ENCODE results near the gene PDCD1. TPM values are rescaled to one million over a fixed set of nuclear protein-coding genes. Genes with fewer than 3 reads are reported as not detected.
"Not testable (repeated sequence)": the region's sequence is repeated elsewhere in the genome, so short reads cannot be mapped to it uniquely, and the experiment has no call there.

PDCD1 gene
- total RNA-seq, 1 donor from 2014 or later, result not detected

DNA sequence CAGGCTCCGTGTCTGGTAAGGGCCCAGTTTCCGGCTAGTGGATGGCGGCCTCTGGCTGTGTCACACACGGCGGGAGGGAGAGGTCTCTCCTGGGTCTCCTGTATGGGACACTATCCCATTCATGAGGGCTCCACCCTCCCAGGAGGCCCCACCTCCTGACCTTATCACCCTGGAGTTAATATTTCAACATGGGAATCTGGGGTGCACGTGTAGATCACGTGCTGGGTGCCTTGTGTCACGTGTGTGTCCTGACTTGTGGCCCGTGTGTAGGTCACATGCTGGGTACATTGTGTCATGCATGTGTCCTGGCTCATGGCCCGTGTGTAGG lies 39.8 kb downstream of the PDCD1 start:
- Mint-ChIP-seq H3K27me3 (ENCODE audit: unreplicated experiment) (peaks cover 18% of the 10 kb centered on the region), H3K9me3 (ENCODE audit: unreplicated experiment) (peaks cover 10% of the 10 kb centered on the region)
- TF ChIP-seq, protein P1, sequence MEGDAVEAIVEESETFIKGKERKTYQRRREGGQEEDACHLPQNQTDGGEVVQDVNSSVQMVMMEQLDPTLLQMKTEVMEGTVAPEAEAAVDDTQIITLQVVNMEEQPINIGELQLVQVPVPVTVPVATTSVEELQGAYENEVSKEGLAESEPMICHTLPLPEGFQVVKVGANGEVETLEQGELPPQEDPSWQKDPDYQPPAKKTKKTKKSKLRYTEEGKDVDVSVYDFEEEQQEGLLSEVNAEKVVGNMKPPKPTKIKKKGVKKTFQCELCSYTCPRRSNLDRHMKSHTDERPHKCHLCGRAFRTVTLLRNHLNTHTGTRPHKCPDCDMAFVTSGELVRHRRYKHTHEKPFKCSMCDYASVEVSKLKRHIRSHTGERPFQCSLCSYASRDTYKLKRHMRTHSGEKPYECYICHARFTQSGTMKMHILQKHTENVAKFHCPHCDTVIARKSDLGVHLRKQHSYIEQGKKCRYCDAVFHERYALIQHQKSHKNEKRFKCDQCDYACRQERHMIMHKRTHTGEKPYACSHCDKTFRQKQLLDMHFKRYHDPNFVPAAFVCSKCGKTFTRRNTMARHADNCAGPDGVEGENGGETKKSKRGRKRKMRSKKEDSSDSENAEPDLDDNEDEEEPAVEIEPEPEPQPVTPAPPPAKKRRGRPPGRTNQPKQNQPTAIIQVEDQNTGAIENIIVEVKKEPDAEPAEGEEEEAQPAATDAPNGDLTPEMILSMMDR (IDR thresholded peaks at IDR 0.05; ENCODE audit: unreplicated experiment), result no peak

DNA sequence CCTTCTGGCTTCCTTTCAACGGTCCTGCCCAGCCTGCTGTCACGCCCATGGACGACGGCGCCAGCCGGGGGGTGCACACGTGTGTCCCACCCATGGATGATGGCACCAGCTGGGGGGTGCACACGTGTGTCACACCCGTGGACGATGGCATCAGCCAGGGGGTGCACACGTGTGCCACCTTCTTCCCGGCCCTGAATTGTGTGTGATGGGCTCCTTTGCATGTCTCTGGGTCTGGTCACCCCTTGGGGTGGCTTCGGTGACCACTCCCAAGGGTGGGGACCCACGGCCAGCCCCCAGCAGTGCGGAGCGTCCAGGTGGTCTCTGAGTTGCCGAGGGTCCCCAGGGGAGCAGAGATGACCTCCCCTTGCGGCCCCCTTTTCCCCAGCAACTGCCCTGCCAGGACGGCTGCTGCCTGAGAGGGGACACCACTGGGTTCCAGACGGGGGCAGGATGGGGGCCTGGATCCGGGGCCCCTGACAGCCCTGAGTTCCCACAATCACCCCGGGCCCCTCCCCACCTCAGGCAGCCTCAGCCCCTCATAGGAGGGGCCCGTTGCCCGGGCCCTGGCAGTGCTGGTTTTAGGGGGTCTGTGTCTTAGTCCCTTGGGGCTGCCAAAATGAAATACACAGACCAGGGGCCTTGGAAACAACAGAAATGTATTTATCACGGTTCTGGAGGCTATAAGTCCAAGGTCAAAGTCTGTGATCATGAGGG lies 40.3 kb downstream of the PDCD1 start:
- TF ChIP-seq, protein P1 (IDR thresholded peaks at IDR 0.05; ENCODE audit: unreplicated experiment), result no peak
- no peak for DNase-seq (ENCODE audit: low spot score)
- Mint-ChIP-seq H3K27ac (ENCODE audit: unreplicated experiment) (no peak overlapping the region), H3K4me3 (ENCODE audit: unreplicated experiment) (no peak overlapping the region), H3K4me1 (ENCODE audit: unreplicated experiment) (peaks cover 14% of the 10 kb centered on the region), H3K27me3 (ENCODE audit: unreplicated experiment) (peaks cover 14% of the 10 kb centered on the region), H3K36me3 (ENCODE audit: low read depth, unreplicated experiment) (peaks cover 8% of the 10 kb centered on the region), H3K9me3 (ENCODE audit: unreplicated experiment) (peaks cover 6% of the 10 kb centered on the region)

More for the DNA sequence above, 39.8 kb downstream of the PDCD1 start:
- no peak overlapping the region for H3K4me3 Mint-ChIP-seq (ENCODE audit: unreplicated experiment)
- H3K4me1 Mint-ChIP-seq (ENCODE audit: unreplicated experiment), result peaks cover 18% of the 10 kb centered on the region
- peaks cover 12% of the 10 kb centered on the region for H3K36me3 Mint-ChIP-seq (ENCODE audit: low read depth, unreplicated experiment)
- no peak overlapping the region for H3K27ac Mint-ChIP-seq (ENCODE audit: unreplicated experiment)
- no peak for DNase-seq (ENCODE audit: low spot score)

- Mint-ChIP-seq H3K27me3 (ENCODE audit: unreplicated experiment) (peaks cover 12% of the 10 kb centered on the region), H3K4me1 (ENCODE audit: unreplicated experiment) (peaks cover 11% of the 10 kb centered on the region)
- not testable (repeated sequence) for H3K4me3 Mint-ChIP-seq (ENCODE audit: unreplicated experiment); DNase-seq (ENCODE audit: low spot score); H3K27ac Mint-ChIP-seq (ENCODE audit: unreplicated experiment); H3K36me3 Mint-ChIP-seq (ENCODE audit: low read depth, unreplicated experiment); H3K9me3 Mint-ChIP-seq (ENCODE audit: unreplicated experiment)
Measured at GRCh38 chr2:241817821-241818215, 40.9 kb downstream of the PDCD1 start.

DNA sequence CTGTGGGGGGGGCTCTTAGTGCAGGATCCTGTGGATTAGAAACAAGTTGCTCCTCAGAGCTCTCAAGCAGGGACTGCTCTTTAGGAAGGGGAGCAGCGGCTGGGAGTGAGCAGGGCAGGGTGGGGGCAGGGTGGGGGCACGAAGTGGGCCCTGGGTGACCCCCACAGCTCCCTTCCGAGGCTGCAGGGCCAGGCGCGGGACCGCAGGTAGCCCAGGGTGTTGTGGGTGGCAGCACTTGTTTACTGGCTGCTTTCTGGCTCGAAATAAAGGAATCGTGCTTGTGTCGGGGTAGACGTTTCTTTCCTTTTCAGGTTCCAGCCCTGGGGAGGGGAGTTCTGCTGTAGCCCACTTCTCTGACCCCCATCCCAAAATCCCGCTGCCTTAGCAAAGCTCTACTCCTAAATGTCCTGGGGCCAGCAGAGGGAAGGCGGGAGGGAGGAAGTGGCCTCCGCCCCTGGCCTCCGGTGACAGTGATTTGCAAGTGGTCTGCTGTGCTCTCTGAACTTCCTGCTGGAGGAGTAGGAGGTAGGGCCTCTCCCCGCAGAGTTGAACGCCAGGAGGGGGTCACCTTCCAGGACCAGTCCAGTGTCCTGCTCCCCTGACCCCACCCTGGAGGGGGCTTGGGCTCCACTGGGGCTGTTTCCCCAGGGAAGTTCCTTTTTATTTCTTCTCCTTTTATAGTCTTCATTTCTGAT lies 41.4 kb downstream of the PDCD1 start:
- TF ChIP-seq, protein P1 (IDR thresholded peaks at IDR 0.05; ENCODE audit: unreplicated experiment), result no peak
- Mint-ChIP-seq H3K9me3 (ENCODE audit: unreplicated experiment) (no peaks in the 10 kb centered on the region), H3K36me3 (ENCODE audit: low read depth, unreplicated experiment) (no peaks in the 10 kb centered on the region), H3K27me3 (ENCODE audit: unreplicated experiment) (peaks cover 7% of the 10 kb centered on the region), H3K27ac (ENCODE audit: unreplicated experiment) (no peak overlapping the region), H3K4me1 (ENCODE audit: unreplicated experiment) (peaks cover 7% of the 10 kb centered on the region), H3K4me3 (ENCODE audit: unreplicated experiment) (no peak overlapping the region)
- no peak for DNase-seq (ENCODE audit: low spot score)

DNA sequence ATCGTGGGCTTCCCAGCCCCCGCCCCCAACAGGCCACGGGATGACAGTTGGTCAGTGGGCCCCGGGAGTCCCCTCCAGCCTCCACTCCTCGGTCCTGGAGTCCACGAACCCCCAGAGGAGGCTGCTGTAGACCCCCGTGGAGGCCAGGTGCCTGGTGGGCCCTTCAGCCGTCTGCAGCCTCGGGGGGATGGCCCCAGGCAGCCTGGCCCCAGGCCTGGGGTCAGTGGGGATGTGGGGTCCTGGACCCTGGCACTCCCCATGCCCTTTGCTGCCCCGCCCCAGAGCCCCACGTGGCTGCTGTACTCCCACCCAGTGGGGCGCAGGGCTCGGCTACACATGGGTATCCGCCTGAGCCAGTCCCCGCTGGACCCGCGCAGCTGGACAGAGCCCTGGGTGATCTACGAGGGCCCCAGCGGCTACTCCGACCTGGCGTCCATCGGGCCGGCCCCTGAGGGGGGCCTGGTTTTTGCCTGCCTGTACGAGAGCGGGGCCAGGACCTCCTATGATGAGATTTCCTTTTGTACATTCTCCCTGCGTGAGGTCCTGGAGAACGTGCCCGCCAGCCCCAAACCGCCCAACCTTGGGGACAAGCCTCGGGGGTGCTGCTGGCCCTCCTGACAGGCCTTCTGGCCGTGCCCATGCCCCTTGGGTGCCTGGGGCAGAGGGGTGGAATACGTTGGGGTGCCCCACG lies 42.1 kb downstream of the PDCD1 start:
- no peak for DNase-seq (ENCODE audit: low spot score)
- peaks cover 4% of the 10 kb centered on the region for H3K4me1 Mint-ChIP-seq (ENCODE audit: unreplicated experiment)
- H3K36me3 Mint-ChIP-seq (ENCODE audit: low read depth, unreplicated experiment), result no peaks in the 10 kb centered on the region
- H3K4me3 Mint-ChIP-seq (ENCODE audit: unreplicated experiment), result no peak overlapping the region
- peaks cover 7% of the 10 kb centered on the region for H3K27me3 Mint-ChIP-seq (ENCODE audit: unreplicated experiment)
- no peaks in the 10 kb centered on the region for H3K9me3 Mint-ChIP-seq (ENCODE audit: unreplicated experiment)
- H3K27ac Mint-ChIP-seq (ENCODE audit: unreplicated experiment), result no peak overlapping the region
- TF ChIP-seq, protein P1 (IDR thresholded peaks at IDR 0.05; ENCODE audit: unreplicated experiment), result no peak
